Central memory CD4-positive, alpha-beta T cell (primary cell): Measurements from ENCODE around the gene TMEM106B.
A peak's percentile ranks its signal among the peaks of the same experiment; 100 is the strongest.
"Not testable (repeated sequence)": the region's sequence is repeated elsewhere in the genome, so short reads cannot be mapped to it uniquely, and the experiment has no call there.

Source experiments
- DNase-seq: peaks from one replicate; pipeline ENCODE4 v3.0.0; 2022
- total RNA-seq, 3 experiments: gene quantifications; one replicate each; lab custom pipeline; 2026; lab: John Stamatoyannopoulos, UW

Gene TMEM106B
- total RNA-seq = 69.8 to 138 (median 80.9) reads per million in 3 experiments

DNA sequence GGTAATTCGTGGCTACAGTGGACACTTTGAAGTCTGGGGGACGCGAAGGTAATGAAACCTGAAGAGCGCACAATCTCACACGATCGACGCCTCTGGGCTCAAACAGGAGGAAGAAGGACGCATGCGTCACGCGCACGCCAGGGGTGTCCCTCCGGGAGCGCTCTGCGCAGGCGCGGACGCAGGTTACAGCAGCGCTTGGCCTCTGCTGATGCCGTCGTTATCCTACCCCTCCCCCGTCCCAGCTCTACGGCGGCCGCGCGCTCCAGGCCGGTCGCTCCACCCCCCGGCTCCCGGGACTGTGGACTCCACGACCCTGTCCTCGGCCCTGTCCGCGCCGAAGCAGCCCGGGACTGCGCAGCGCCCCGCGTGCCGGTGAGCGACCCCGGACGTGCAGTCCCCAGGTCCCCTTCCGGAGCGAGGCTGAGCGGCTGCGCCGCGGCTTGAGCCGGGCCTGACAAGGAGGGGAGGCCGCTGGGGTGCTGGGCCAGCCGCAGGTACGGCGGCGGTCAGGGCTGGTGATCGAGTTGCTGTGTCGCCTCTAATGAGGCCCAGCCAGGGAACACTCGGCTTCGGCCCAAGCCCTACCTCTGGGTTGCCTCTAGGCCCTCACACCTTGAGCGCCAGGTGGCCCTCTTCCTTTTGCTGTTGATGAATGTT, at the start of gene TMEM106B:
TSS of gene TMEM106B (plus strand) at position 241 of the 657 bp plus-strand sequence. CDS start 3,517 bp downstream, outside the sequence.
- DNase-seq = peak; percentile 98

DNA sequence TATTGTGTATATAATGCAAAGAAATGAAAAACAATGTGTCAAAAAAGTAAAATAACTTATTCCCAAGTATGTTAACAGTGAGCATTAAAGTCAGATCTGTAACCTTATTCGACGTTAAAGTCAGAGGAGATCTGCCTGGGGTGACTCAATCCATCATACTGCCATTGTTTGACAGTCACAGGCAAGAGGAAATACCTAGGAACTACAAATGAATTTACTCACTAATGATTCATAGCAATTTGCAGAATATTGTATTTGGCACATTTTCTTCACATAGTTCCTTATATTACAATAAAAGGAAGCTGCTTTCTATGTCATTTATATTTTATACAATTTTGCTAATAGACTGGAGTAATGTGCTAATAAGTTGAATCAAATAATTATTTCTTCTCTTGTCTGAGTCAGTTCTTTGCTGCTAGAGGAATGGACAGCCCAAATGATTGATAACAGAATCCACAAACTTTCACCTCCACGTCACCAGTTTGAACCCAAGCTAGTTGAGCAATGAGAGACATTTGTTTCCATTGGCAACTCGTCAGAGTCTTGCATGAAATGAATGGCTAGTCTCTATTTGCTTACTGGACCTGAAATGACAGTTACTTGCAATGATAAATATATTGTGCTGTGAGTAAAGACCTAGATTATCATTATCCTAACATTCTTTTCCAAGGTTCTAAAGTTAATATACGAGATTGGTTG, 48.5 kb upstream of the TMEM106B start:
- no peak for DNase-seq

DNA sequence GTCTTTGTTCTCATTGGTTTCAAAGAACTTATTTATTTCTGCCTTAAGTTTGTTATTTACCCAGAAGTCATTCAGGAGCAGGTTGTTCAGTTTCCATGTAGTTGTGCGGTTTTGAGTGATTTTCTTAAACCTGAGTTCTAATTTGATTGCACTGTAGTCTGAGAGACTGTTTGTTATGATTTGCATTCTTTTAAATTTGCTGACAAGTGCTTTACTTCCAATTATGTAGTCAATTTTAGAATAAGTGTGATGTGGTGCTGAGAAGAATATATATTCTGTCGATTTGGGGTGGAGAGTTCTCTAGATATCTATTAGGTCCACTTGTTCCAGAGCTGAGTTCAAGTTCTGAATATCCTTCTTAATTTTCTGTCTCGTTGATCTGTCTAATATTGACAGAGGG, 43.0 kb upstream of the TMEM106B start:
- not testable (repeated sequence) for DNase-seq

DNA sequence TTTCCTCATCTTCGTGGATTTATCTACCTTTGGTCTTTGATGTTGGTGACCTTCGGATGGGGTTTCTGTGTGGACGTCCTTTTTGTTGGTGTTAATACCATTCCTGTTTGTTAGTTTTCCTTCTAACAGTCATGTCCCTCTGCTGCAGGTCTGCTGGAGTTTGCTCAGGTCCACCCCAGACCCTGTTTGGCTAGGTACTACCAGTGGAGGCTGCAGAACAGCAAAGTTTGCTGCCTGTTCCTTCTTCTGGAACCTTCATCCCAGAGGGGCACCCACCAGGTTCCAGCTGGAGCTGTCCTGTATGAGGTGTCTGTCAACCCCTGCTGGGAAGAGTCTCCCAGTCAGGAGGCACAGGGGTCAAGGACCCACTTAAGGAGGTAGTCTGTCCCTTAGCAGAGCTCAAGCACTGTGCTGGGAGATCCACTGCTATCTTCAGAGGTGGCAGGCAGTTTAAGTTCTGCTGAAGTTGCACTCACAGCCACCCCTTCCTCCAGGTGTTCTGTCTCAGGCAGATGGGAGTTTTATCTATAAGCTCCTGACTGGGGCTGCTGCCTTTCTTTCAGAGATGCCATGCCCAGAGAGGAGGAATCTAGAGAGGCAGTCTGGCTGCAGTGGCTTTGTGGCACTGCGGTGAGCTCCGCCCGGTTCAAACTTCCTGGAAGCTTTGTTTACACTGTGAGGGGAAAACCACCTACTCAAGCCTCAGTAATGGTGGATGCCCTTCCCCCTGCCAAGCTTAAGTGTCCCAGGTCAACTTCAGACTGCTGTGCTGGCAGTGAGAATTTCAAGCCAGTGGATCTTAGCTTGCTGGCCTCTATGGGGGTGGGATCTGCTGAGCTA, 40.9 kb upstream of the TMEM106B start:
- DNase-seq = peak; percentile 58

DNA sequence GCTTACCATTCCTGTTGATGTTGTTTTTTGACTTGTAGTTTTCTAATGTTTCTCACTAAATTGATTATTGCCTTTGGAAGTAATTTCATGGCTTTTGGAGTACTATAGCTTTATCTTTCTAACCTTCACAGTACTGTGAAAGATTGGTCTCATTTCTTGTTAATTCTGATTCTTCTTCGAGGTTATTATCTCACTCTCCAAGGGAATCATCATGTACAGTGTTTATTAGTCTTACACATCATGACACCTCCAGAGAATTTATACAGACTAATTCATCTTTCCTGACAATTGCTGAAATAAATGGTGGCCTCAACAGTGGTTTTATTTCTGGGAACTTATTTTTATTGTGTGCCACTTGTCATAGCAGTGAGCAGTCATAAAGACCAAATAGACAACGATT, 37.4 kb upstream of the TMEM106B start:
- DNase-seq = no peak

DNA sequence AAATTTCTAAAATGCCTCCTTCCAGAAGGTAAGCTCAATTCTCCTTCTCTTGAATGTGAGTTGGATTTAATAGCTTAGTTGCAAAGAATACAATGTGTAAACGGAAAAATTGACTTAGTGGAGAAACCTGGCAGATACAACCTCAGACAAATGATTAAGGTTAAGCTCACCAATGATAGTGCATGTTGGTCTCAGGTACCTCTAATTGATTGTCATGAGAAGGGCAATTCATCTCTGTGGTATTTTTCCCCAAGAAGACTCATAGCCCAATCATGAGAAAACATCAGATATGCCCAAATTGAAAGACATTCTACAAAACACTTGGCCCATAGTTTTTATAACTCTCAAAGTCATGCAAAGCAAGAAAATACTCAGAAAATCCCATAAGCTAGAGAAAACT, 36.2 kb upstream of the TMEM106B start:
- DNase-seq = no peak

DNA sequence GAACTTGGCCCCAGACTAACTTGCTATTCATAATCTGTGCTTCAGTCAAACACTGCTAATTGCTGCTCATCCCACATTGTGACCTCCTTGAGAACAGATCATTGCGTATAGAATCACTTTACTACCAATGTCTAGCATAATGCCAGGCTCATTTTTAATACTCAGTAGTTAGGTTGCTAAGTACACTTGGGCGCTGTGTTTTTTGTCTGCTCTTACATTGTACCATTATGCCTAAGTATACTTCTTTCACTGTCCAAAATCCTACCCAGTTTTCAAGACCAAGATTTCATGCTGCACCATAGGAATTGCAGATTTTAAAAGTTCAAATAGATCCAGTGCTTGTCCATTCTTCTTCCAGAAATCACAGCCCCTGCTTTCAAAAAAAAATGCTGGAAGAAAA, 32.8 kb upstream of the TMEM106B start:
- no peak for DNase-seq

DNA sequence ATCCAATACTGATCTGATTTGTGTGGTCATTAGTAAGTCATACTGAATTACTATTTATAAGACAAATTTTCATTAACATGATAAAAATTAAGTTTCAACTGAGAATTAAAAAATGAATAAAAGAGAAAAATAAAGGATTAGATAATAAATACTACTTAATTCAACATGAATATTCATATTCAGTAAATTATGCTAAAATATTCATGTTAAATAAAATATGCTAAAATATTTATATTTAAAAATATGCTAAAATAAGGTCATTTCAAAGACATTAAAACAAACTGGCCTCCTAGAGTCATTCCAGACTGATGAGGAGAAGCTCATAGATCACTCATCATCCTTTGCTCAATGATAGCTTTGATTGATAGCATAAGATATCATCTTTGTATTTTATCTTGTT, 16.7 kb upstream of the TMEM106B start:
- DNase-seq = no peak

DNA sequence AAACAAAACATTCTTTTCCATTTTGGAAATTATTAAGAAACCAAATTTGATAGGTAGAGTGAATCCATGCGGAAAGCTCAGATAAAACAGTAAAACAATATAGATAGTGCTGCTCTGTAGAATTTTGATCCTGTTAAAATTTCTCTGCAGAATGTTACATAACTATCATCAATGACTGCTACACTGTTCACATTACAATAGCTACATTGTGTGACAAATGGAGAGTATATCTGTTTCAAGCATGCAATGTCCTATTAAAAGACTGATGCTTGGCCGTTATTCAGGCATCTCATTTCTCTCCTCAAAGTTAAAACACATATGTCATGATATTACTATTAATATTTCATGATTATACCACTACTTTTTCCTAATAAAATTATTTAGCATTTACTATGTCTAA, 14.7 kb upstream of the TMEM106B start:
- DNase-seq = no peak

DNA sequence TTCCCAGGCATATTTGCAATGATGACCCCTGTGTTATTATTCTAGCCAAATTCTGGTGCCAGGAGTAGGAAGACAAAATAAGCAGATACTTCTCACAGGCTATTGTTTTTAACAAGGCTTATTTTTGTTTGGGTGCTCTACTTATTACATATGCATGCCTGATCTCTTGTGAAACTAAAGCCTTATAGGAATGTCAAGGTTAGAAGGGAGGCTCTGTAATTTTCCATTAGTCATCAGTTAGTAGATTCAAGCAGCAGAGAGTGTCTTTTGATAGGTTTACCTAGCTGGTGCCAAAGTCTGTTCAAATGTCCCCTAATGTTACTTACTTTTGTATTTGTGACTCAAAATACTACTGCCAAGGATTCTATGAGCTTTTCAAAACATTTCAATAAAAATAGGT, 11.7 kb upstream of the TMEM106B start:
- no peak for DNase-seq

DNA sequence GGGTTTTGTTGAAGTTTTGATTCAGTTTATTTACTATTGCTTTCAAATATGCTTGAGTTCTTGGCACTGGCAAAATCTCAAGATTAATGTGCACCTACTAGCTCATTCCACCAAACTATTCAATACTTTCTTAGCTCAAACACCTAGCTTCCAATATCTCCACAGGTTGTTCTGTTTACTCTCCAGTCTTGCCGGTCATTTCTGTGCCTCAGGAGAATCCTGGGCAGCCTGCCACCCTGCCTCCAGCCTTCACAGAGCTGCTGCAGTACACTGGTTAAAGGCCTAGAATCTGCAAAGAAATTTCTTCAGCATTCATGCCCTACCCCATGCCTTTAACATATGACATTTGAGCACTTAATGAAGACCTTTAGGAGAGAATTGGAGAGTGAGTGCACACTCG, 4.0 kb upstream of the TMEM106B start:
- no peak for DNase-seq

DNA sequence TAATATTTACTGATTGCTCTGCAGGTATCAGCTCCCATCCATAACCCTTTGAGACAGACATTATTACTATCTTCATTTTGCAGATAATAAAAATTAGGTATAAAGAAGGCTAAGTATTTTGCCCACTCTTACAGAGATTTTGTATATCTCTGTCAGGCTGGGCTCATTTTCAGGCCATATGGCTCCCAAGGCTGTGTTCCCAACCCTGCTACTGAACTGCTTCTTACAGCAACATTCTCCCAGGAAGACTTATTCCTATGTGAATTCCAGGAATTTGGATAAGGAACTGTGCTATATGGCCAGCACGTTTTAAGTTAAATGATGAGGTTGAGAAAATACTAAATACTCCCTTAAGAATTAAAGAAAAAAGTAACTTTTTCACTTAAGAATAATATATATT, 1.9 kb upstream of the TMEM106B start:
- DNase-seq = no peak

DNA sequence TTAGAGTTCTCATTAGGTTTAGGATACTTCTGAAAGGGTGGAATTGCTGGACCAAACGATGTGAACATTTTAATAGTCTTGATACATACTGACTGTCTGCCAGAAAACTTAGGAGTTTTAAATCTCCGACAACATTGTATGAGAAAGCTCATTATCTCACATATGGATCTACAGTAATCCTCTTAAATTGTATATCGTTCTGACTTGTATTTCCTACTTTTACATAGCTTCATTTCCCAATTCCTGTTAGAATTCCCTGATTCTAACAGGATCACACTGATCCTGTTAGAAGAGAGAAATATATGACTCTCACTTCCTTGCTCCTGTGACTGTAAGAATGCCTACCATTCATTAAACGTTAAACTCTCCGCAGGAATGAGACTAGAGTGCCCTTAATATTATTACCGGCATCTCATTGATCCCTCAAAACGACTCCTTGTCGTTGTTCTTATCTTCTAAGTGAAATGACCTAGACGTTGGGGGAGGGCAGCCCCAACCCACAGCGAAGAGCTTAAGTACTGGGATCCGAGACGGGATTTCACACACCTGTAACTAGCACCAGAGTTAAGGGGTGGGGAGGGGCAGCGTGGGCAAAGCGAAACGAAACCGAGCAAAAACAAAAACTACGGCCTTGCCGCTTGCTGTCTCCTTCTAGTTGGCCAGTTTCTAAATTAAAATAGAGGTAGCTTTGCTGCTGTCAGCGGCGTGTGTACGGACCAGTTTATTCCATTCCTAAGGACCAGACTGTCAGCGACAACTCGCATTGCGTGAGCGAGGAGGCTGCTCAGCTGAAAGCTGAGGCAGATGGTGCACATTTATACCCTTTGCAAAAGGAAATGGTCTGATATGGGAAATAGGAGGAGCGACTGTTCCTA, 678 bp upstream of the TMEM106B start:
- DNase-seq = no peak

DNA sequence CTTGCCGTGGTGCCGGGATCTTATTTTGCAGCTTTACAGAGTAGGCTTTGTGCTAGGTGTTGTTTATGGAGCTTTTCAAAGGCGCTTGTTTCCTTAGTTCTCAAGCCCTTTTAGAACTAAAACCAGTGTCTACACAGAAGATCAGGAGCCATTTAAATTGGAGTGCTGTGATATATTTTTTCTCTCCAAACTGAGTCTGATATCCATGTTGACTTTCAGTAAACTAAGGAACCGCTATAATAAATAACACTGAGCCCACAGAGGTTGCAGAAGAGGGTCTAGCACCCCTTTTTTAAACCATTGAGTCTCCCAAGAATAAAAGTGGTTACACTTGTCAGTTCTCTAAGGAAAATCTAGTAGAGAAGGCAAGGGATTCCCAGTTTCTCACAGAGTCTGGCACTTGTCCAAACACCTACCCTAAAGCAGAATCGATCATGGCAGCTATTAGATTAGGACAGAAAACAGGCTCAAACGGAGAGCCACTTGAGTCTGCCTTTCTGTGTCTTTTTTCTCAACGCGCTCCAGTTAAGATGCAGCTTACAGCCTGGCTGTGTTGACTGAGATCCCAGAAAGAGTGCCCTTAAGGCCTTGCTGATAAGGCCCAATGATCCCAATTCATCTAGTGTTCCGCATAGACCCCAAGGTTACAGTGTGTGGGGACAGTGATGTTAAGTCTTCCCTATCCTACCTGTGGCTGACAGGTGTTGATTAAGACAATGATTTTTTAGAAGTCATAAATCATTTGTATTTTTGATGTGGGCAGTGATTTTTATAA, 804 bp downstream of the TMEM106B start:
- DNase-seq = no peak

DNA sequence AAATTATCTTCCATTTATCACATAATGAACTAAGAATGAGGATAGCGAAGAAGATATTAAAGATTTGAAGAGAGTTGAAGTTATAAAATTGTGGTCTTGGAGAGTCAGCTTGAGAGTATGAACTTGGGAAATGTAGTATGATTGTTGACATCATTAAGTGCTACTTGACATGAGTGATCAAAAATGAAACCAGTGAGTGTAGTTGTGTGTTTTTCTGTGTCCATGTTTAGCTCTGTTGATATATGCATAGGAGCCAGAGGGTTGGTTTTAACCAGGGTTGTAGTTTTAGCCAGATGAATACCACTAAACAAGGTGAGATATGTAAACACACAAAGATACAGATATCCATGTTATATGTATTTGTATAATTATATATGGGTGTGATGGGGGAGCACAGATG, 6.2 kb downstream of the TMEM106B start:
- no peak for DNase-seq

DNA sequence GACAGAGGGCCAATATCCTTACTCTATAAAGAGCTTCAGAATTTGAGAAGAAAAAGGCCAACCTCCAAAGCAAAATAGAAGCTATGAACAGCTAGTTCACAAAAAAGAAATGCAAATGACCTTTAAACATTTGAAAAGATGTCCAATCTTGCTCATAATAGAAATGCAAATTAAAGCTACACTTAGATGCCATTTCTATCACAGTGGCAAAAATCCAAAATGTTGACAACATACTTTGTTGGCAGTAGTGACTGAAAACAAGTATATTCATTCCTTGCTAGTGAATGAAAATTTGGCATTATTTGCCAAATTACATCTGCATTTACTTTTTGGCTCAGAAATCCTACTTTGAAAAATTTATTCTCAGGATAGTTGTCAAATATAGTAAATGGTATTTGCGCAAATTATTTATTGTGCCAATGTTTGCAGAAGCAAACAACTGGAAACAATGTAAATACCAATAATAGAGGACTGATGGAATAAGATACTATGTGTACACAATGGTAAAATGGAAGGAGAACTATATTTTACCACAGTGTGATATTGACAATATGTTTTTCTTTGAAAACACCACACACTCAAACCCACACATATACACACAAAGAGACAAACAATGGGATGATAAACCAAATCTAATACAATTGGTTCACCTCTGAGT, 9.4 kb downstream of the TMEM106B start:
- DNase-seq = no peak

DNA sequence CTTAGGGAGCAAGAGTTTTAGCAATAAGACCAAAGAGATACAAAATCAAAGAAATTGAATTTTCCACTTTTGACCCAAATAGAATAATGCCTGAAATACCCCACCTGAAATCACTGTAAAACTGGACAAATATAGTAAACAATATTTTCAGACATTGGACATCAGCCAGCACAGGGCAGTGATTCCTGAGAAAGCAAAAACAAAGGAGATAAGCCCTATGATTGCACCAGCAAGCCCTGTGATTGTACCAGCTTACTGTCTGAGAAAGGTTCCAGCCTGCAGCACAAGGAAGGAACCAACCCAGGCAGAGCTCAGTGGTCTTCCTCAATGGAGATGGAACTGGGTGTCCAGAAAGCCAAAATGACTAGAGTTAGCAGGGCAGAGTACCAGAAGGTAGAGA, 10.3 kb downstream of the TMEM106B start:
- DNase-seq = no peak

DNA sequence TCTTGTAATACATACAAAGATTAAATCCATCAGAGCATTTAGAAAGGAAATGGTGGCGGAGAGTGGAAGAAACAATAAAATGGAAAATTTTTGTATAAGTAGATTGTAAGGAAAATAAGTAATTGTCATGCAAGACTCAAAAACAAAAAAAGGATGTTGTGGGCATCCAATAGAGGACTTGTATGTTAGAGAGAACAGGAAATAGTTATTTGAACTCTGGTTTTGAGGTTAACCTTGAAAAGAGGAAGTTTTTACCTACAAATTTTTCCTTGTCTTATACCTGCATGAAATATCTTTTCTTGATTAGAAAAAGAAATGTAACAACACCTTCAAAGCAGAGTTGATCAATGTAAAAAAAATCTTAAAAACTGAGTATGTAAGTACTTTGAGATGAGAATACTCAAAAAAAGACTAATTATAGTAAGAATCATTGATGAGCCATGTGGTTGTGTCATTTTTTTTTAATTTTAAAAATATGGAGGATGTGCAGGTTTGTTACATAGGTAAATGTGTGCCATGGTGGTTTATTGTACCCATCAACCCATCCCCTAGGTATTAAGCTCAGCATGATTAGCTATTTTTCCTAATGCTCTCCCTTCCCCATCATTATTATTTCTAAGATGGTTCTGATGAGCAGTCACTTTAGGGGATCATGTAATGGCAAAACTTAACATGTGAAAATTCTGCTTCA, 11.9 kb downstream of the TMEM106B start:
- DNase-seq = peak; percentile 60

DNA sequence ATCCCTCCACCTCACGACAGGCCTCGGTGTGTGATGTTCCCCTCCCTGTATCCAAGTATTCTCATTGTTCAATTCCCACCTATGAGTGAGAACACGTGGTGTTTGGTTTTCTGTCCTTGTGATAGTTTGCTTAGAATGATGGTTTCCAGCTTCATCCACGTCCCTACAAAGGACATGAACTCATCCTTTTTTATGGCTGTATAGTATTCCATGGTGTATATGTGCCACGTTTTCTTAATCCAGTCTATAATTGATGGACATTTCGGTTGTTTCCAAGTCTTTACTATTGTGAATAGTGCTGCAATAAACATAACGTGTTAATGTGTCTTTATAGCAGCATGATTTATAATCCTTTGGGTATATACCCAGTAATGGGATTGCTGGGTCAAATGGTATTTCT, 13.9 kb downstream of the TMEM106B start:
- not testable (repeated sequence) for DNase-seq

DNA sequence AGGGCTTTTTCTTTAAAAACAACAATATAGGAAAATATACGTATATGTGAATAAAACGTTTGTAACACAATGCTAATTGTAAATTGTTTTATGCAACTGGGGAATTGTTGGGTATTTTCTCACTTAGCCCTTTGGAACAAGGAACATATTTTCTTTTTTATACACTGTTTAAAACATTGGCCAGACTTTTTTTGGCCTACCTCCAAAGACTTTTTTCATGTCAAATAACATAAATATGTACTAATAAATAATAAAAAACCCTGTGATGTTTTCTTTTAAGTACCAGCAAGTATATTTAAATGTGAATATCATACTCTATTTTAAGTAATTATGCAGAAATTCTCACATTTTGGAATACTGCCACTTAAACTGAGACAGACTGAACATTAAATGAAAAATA, 15.7 kb downstream of the TMEM106B start:
- DNase-seq = no peak

DNA sequence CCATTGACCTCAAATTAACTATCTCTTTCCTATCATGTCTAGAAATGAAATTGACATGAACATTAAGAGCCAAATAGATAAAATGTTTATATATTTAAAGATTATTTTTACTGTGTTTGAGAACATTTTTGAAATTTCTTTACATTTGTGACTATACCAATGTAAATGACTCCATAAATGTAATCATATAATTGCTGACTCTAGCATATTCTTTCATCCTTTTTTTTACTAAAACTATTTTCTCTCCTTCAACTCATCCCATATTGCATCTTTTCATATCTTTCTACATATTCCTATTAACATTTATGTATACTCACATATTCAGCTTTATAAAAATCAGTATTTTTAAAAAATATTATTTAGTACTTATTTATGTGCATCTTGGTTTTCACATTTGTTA, 16.9 kb downstream of the TMEM106B start:
- no peak for DNase-seq
